HG03095 (cell line): Measurements from ENCODE around the gene EMC8.

Source experiments
- ATAC-seq: cut with Tn5 transposase; IDR thresholded peaks from one replicate; pipeline ENCODE4 v1.9.1; 2021; ENCODE audit warnings: moderate library complexity; ENCODE audit not compliant: unreplicated experiment

EMC8 gene

DNA sequence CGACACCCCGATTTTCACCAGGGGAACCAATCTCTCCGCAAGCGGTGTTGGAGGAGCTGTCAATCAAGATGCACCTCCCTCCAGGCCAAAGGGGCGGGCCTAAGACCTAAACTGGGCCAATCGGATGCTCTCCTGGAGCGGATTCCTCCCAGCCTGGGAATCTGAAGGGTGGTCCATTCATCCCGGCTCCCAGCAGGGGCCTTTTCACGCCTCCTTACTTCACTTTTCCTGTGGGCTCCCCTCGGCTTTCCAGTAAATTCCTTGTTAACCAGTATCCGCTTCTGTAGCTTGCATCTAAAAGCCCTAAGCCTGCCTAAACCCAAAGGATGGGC lies 65.5 kb downstream of the EMC8 start:
- ATAC-seq: no peak

DNA sequence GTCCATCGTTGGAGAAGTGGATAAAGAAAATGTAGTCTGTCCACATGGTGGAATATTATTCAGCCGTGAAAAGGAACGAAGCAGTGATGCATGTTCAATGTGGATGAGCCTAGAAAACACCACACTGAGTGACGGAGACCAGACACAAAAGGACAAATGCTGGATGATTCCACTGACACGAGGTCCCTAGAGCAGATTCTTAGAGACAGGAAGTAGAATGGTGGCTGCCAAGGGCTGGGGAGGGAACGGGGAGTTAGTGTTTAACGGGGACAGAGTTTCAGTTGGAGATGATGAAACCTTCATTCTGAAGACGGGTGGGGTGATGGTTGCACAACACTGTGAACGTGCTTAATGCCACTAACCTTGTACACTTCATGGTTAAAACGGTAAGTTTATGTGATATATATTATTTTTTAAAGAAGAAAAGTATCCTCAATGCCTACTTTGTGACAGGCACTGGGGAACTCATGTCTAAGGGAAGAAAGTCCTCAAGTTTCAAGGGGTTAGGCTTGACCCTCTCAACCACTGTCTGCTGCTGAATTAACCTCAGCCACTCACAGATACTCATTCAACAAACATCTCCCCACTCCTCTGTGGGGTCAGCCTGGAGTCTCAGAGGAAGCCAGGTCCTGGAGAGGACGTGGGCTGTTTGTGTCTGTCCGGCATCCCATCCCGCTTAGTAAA lies 66.0 kb downstream of the EMC8 start:
- ATAC-seq: no peak

DNA sequence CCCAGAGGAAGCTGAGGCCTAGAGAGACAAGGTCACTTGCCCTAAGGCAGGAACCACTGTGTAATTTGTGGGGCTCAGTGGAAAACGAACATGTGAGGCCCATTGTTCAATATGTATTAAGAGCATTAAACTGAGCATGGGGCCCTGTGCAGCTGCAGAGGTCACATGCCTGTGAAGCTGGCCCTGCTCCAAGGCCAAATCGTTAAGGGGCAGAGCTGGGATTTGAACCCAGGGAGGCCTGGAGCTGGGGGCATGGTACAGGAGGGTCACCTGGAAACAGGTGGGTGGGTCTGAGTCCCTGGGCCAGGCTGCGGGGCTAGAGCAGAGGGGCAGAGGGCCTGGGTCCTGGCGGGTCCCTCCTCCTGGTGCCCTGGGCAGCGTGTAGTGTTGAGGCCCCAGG lies 68.2 kb downstream of the EMC8 start:
- ATAC-seq: no peak

DNA sequence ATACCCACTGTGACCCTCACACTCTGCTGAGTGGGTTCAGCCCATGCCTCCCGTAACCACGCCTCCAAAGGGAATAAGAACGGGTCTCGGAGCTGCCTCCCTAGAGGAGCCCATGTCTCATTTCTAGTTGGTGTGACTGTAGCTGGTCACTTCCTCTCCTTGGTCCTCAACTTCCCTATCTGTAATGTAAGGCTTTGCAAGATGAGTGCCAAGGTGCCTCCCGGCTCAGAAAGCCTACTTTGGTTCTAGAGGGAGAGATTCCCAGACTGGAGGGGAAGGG lies 69.2 kb downstream of the EMC8 start:
- no peak for ATAC-seq

DNA sequence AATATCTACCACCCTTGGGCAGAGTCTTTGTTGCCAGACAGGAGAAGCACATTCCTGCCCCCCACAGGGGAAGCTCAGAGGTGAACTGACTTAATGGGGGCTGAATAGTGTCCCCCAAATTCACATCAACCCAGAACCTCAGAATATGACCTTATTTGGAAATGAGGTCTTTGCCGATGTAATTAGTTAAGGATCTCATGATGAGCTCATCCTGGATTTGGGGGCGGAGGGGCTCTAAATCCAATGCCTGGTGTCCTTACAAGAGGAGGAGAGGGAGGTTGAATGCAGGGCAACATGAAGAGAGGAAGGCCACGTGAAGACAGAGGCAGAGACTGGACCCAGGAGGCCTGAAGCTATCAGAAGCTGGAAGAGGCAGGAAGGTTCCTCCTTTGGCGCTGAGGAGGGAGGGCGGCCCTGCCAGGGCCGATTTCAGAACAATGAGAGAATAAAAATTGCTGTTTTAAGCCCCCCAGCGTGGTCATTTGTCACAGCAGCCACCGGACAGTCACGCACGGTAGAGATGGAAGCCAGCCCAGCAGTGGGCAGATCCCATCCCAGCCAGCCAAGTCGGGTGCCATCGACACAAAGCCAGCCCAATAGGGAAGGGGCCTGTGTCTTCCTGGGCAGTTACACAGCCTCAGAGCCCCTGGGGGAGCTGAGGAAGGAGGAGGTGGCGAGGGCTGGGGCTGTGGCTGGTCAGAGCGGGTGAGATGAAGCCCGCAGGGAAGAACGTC lies 69.7 kb downstream of the EMC8 start:
- ATAC-seq: no peak

DNA sequence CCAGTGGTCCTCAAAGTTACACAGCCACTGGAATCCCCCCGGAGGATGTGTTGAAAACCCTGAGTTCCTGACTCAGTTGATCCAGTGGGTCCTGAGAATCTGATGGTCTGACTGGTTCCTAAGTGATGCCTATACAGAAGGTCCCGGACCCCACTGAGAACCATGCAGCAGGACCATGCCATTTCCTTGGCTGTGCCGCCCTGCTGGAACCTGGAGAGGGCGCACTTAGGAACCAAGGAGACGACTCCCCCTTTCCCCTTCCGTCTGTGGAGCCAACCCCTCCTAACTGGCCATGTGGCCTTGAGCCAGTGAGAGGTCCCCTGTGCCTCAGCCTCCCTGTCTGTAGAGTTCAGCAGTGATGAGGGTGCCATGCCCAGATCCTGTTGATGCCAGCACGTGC lies 70.5 kb downstream of the EMC8 start:
- ATAC-seq: no peak
